Esophagus squamous epithelium (tissue), 5 donors: ENCODE results near the gene HOXC9. TPM values are rescaled to one million over a fixed set of nuclear protein-coding genes. Genes with fewer than 3 reads are reported as not detected.

Experiments used
- DNase-seq: peaks from one replicate; lab custom pipeline; 2025; lab: John Stamatoyannopoulos, UW
- H3K27ac ChIP-seq, 4 donors: fragments of 200-600 bp; sonication (generic); one replicate each; pipeline ENCODE4 v1.5.1; 2016 to 2019; ENCODE audit warnings: mild to moderate bottlenecking in 1 of 4
- H3K27me3 ChIP-seq, 4 donors: fragments of 200-600 bp; sonication (generic); 1 replicate in 3 of 4; 2 replicates in 1 of 4; pipeline versions ENCODE4 v1.5.1 to v1.6.0; 2017 to 2021; ENCODE audit warnings: antibody characterized with exemption in 1 of 4
- H3K36me3 ChIP-seq, 3 donors: fragments of 200-600 bp; sonication (generic); one replicate each; pipeline ENCODE4 v1.5.1; 2016 to 2019
- H3K4me1 ChIP-seq, 3 donors: fragments of 200-600 bp; sonication (generic); one replicate each; pipeline ENCODE4 v1.5.1; 2017 to 2019
- H3K4me3 ChIP-seq, 4 donors: fragments of 200-600 bp; sonication (generic); 1 replicate in 3 of 4; 2 replicates in 1 of 4; pipeline ENCODE4 v1.5.1; 2016 to 2019; ENCODE audit warnings: mild to moderate bottlenecking in 2 of 4, moderate library complexity in 1 of 4
- H3K9me3 ChIP-seq, 3 donors: fragments of 200-600 bp; sonication (generic); one replicate each; pipeline ENCODE4 v1.5.1; 2016 to 2019
- POLR2A ChIP-seq, 4 donors: fragments of 450-650 bp; IDR thresholded peaks; one replicate each; pipeline ENCODE4 v1.6.1; 2017; ENCODE audit warnings: antibody characterized with exemption in 4 of 4, mild to moderate bottlenecking in 4 of 4, moderate library complexity in 3 of 4
- WGBS, 2 donors: methylation state at CpG; one replicate each; pipeline ENCODE4 v1.1.5; 2018; 5-methylcytosine and 5-hydroxymethylcytosine counted together
- intact Hi-C: fragments of 100-400 bp; cut with DNase I; formaldehyde crosslinking; loops from one replicate; pipeline ENCODE4 v1.15.0; 2022
- total RNA-seq, 4 donors: library from RNA; depleted of rRNA; stranded (reverse); fragments of >200 nt; gene quantifications; one replicate each; pipeline ENCODE4 v1.1.0, GENCODE V29; 2016
- TF ChIP-seq, protein P1 (sequence below), 6 experiments: fragments of 450-650 bp in 4 of 6; fragments of 200-600 bp in 2 of 6; sonication (generic) in 2 of 6; IDR thresholded peaks; one replicate each; pipeline ENCODE4 v1.5.1; 2016 to 2019; ENCODE audit warnings: antibody characterized with exemption in 6 of 6, mild to moderate bottlenecking in 4 of 6, moderate library complexity in 4 of 6
- donor health status: DM: yes; HTN: yes; CAD: no.

HOXC9 gene
- total RNA-seq, 4 donors from 2014 or later = 1.5 TPM; not detected in 3

DNA sequence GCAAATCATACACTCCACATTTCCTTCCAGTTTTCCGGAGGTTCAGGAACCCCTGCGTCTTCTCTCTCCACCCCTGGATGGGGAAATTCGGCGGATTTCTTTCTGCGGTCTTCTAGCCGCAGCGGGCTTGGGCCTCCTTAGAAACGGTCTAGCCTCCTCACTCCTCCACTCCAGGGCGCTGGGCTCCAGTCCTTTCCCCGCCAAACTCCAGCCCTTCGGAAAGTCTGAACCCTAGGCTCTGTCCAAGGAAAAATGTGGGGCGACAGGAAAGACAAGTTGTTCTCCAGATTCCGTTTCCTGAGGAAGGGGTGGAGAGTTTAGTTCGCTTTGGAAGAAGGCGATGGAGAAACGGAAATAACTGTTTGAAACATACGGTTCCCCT lies 16.4 kb upstream of the HOXC9 start:
- no peak for TF ChIP-seq POLR2A (IDR thresholded peaks at IDR 0.05)
- TF ChIP-seq, protein P1, sequence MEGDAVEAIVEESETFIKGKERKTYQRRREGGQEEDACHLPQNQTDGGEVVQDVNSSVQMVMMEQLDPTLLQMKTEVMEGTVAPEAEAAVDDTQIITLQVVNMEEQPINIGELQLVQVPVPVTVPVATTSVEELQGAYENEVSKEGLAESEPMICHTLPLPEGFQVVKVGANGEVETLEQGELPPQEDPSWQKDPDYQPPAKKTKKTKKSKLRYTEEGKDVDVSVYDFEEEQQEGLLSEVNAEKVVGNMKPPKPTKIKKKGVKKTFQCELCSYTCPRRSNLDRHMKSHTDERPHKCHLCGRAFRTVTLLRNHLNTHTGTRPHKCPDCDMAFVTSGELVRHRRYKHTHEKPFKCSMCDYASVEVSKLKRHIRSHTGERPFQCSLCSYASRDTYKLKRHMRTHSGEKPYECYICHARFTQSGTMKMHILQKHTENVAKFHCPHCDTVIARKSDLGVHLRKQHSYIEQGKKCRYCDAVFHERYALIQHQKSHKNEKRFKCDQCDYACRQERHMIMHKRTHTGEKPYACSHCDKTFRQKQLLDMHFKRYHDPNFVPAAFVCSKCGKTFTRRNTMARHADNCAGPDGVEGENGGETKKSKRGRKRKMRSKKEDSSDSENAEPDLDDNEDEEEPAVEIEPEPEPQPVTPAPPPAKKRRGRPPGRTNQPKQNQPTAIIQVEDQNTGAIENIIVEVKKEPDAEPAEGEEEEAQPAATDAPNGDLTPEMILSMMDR (IDR thresholded peaks at IDR 0.05) = no peak
- intact Hi-C loops = no loop called here
- Histone ChIP-seq H3K27me3 (peaks cover 42 to 100% (median 78%) of the 10 kb centered on the region in 4 donors), H3K36me3 (no peaks in the 10 kb centered on the region), H3K27ac (no peak overlapping the region), H3K4me1 (peaks cover 18 to 32% (median 20%) of the 10 kb centered on the region in 3 donors), H3K9me3 (no peaks in the 10 kb centered on the region), H3K4me3 (no peak overlapping the region)
- no peak for DNase-seq
- 7 to 16% methylated on average over 13 to 16 of the region's 17 CpGs for WGBS, 2 donors

DNA sequence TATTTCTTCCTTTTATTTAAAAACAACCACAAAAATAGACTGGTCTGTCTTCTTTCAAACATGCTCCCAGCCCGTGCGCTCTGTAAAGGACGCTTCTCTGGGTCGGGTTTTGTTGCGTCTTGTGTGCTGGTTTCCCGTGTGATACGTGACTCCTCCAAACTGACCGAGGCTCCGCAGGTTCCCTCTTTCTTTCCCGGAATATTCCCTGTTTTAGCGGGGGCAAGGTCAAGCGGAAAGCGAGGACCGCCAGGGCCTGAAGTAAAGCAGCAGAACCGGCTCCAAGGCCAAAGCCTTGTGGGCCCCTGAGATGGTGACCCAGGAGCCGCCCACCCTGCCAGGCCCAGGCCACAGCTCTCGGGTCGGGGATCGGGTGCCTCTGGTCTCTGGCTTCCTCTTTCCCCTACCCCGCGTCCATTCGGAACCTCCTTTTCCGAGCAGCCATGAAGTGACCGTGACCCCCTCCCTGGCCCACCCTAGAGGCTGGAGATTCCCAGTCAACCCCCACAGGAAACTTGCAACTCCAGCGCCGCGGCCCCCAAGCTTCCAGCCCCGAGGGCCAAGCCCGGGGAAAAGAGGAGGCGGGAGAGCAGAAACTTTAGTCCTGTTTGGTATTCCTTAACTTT lies 15.9 kb upstream of the HOXC9 start:
- H3K4me1 ChIP-seq = peaks cover 18 to 35% (median 20%) of the 10 kb centered on the region in 3 donors
- no peak for TF ChIP-seq POLR2A (IDR thresholded peaks at IDR 0.05)
- no peak overlapping the region for H3K4me3 ChIP-seq
- 7 to 9% methylated on average over 23 to 25 of the region's 30 CpGs for WGBS, 2 donors
- no peak for DNase-seq
- H3K27me3 ChIP-seq = peaks cover 47 to 100% (median 78%) of the 10 kb centered on the region in 4 donors
- H3K9me3 ChIP-seq = no peaks in the 10 kb centered on the region
- intact Hi-C loops = no loop called here
- no peaks in the 10 kb centered on the region for H3K36me3 ChIP-seq
- no peak overlapping the region for H3K27ac ChIP-seq

DNA sequence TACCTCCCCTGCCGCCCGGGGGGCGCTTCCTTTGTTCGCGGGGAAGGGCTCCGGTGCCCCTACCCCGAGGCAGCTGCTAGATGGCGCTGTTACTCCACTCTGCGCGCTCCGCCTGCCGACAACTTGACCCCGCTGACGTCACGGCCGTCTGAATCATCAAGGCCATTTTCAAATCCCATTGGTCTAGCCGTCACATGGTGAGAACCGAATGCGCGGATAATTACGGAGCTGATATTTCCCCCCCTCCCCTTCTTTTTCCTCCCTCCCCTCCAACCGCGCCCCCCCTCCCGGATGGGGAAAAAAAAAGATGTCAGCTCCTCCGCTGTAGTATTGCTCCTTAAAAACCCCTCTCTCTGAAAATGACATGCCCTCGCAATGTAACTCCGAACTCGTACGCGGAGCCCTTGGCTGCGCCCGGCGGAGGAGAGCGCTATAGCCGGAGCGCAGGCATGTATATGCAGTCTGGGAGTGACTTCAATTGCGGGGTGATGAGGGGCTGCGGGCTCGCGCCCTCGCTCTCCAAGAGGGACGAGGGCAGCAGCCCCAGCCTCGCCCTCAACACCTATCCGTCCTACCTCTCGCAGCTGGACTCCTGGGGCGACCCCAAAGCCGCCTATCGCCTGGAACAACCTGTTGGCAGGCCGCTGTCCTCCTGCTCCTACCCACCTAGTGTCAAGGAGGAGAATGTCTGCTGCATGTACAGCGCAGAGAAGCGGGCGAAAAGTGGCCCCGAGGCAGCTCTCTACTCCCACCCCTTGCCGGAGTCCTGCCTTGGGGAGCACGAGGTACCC lies 14.9 kb upstream of the HOXC9 start, which contains the start of gene HOXC10:
HOXC10 (plus strand) TSS at position 246 of the 791 bp plus-strand sequence; CDS start at position 360, 114 bp downstream.
- intact Hi-C loops = no loop called here
- no peak for TF ChIP-seq POLR2A (IDR thresholded peaks at IDR 0.05)
- TF ChIP-seq, protein P1 (IDR thresholded peaks at IDR 0.05) = peak; percentile 14 to 76 (median 60)
- peak; percentile 6 for DNase-seq
- Histone ChIP-seq H3K27me3 (peaks cover 44 to 100% (median 80%) of the 10 kb centered on the region in 4 donors), H3K27ac (no peak within 1 kb of the TSS), H3K36me3 (no peaks in the 10 kb centered on the region), H3K9me3 (no peaks in the 10 kb centered on the region), H3K4me3 (peak within 1 kb of the TSS; percentile 21 to 55 (median 32)), H3K4me1 (peaks cover 18 to 42% (median 20%) of the 10 kb centered on the region in 3 donors)
- WGBS, 2 donors = 1 to 23% methylated on average over 7 to 15 of the region's 55 CpGs

DNA sequence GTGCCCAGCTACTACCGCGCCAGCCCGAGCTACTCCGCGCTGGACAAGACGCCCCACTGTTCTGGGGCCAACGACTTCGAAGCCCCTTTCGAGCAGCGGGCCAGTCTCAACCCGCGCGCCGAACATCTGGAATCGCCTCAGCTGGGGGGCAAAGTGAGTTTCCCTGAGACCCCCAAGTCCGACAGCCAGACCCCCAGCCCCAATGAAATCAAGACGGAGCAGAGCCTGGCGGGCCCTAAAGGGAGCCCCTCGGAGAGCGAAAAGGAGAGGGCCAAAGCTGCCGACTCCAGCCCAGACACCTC lies 14.3 kb upstream of the HOXC9 start:
- Histone ChIP-seq H3K4me1 (peaks cover 18 to 44% (median 20%) of the 10 kb centered on the region in 3 donors), H3K27ac (no peak overlapping the region), H3K36me3 (no peaks in the 10 kb centered on the region), H3K27me3 (peaks cover 43 to 100% (median 85%) of the 10 kb centered on the region in 4 donors), H3K4me3 (peak overlapping the region; percentile 21 to 55 (median 32)), H3K9me3 (no peaks in the 10 kb centered on the region)
- intact Hi-C loops = no loop called here
- TF ChIP-seq, protein P1 (IDR thresholded peaks at IDR 0.05) = no peak
- TF ChIP-seq POLR2A (IDR thresholded peaks at IDR 0.05) = no peak
- DNase-seq = no peak
- no CpG with 5 or more reads among the region's 21 CpGs for WGBS, 2 donors

DNA sequence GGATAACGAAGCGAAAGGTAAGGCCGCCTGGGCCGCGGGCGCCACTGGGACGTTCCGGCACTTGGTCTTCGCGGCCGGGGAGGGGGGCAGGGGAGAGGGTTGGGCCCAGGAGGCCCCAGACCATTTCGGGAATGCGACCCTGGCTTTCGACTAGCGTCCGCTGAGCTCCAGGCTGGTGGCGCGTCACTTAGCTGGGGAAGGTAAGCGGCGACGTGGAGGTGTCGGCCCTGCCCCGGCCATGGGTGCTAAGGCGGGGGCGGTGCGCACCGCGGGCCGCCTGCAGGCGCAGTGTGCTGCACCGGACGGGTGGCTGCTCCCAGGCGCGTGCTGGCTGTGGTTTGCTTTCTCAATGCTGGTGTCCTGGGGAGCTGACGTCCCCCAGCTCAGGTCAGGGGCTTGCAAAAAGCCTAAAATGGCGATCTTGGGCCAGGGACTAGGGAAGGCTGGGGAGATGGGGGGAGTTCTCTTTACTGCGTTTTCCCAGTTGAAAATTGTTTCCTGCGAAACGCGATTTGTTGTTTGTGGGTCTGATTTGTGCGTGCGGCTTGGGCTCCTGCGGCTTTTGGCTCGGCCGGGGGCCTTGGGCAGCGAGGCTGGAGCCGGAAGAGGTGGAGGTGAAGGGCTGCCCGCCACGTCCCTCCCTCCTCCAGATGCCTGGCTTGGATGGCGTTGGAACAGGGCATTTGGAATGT lies 13.8 kb upstream of the HOXC9 start:
- 0 to 5% methylated on average over 11 to 13 of the region's 50 CpGs for WGBS, 2 donors
- H3K27ac ChIP-seq = no peak overlapping the region
- intact Hi-C loops = no loop called here
- no peaks in the 10 kb centered on the region for H3K36me3 ChIP-seq
- peaks cover 18 to 47% (median 20%) of the 10 kb centered on the region in 3 donors for H3K4me1 ChIP-seq
- H3K4me3 ChIP-seq = peak overlapping the region; percentile 21 to 55 (median 32)
- H3K27me3 ChIP-seq = peaks cover 43 to 100% (median 90%) of the 10 kb centered on the region in 4 donors
- TF ChIP-seq, protein P1 (IDR thresholded peaks at IDR 0.05) = peak in 1 of 6 experiments; percentile 30
- no peak for TF ChIP-seq POLR2A (IDR thresholded peaks at IDR 0.05)
- no peak for DNase-seq
- no peaks in the 10 kb centered on the region for H3K9me3 ChIP-seq
